Astrocyte (in vitro differentiated cells and primary cell): ENCODE results near the gene KHNYN. TPM values are rescaled to one million over a fixed set of nuclear protein-coding genes. Genes with fewer than 3 reads are reported as not detected.

Experiments
- DNase-seq: peaks from one replicate; pipeline ENCODE4 v3.0.0-alpha.2; 2010; ENCODE audit warnings: low read depth
- FAIRE-seq: peaks from 2 replicates; lab custom pipeline; 2011; peaks lifted over from hg19 to GRCh38; lab: Jason Lieb, UNC
- H2AFZ ChIP-seq: 2 replicates; pipeline ENCODE4 v1.6.0; 2012; ENCODE audit warnings: low read depth, low read length, inconsistent platforms
- H3K27ac ChIP-seq: 2 replicates; pipeline ENCODE4 v1.5.1; 2011; ENCODE audit warnings: low read depth, low read length, inconsistent platforms
- H3K27me3 ChIP-seq: 2 replicates; pipeline ENCODE4 v1.6.0; 2011; ENCODE audit warnings: low read length, inconsistent platforms; ENCODE audit not compliant: insufficient read depth
- H3K36me3 ChIP-seq: 2 replicates; pipeline ENCODE4 v1.5.1; 2011; ENCODE audit warnings: low read length, inconsistent platforms; ENCODE audit not compliant: insufficient read depth
- H3K4me1 ChIP-seq: 2 replicates; pipeline ENCODE4 v1.5.1; 2011; ENCODE audit warnings: low read length, inconsistent platforms; ENCODE audit not compliant: insufficient read depth
- H3K4me2 ChIP-seq: 2 replicates; pipeline ENCODE4 v1.6.0; 2012; ENCODE audit warnings: low read length, inconsistent platforms
- H3K4me3 ChIP-seq: 2 replicates; pipeline ENCODE4 v1.5.1; 2011; ENCODE audit warnings: low read depth, mild to moderate bottlenecking, low read length, inconsistent platforms; ENCODE audit not compliant: insufficient read depth
- H3K79me2 ChIP-seq: 2 replicates; pipeline ENCODE4 v1.6.0; 2012; ENCODE audit warnings: mild to moderate bottlenecking, low read length, inconsistent platforms; ENCODE audit not compliant: insufficient read depth
- H3K9ac ChIP-seq: 2 replicates; pipeline ENCODE4 v1.6.0; 2012; ENCODE audit warnings: mild to moderate bottlenecking, low read length, inconsistent platforms
- H3K9me3 ChIP-seq: 2 replicates; pipeline ENCODE4 v1.5.1; 2012; ENCODE audit warnings: low read depth, mild to moderate bottlenecking, low read length, inconsistent platforms; ENCODE audit not compliant: insufficient read depth
- H4K20me1 ChIP-seq: 2 replicates; pipeline ENCODE4 v1.6.0; 2012; ENCODE audit warnings: low read length, inconsistent platforms; ENCODE audit not compliant: insufficient read depth
- H3K27ac Mint-ChIP-seq: one replicate; pipeline ENCODE4 v1.8.0; 2021; ENCODE audit warnings: mild to moderate bottlenecking, mixed read lengths; ENCODE audit not compliant: unreplicated experiment
- H3K27me3 Mint-ChIP-seq: one replicate; pipeline ENCODE4 v1.8.0; 2021; ENCODE audit warnings: low read depth, mixed read lengths; ENCODE audit not compliant: unreplicated experiment
- H3K36me3 Mint-ChIP-seq: one replicate; pipeline ENCODE4 v1.8.0; 2021; ENCODE audit warnings: low read depth, mixed read lengths; ENCODE audit not compliant: unreplicated experiment
- H3K4me1 Mint-ChIP-seq: one replicate; pipeline ENCODE4 v1.8.0; 2021; ENCODE audit warnings: low read depth, mixed read lengths; ENCODE audit not compliant: unreplicated experiment
- H3K4me3 Mint-ChIP-seq: one replicate; pipeline ENCODE4 v1.8.0; 2021; ENCODE audit warnings: mild to moderate bottlenecking, moderate library complexity, mixed read lengths; ENCODE audit not compliant: unreplicated experiment
- H3K9me3 Mint-ChIP-seq: one replicate; pipeline ENCODE4 v1.8.0; 2021; ENCODE audit warnings: mild to moderate bottlenecking, mixed read lengths; ENCODE audit not compliant: unreplicated experiment
- CTCF ChIP-seq: IDR thresholded peaks from 2 replicates; pipeline ENCODE4 v1.5.1; 2011; ENCODE audit warnings: low read depth, mild to moderate bottlenecking, inconsistent platforms, low read length, moderate library complexity; ENCODE audit not compliant: insufficient read depth
- EZH2 ChIP-seq: IDR thresholded peaks from 2 replicates; pipeline ENCODE4 v1.6.1; 2012; ENCODE audit warnings: mild to moderate bottlenecking, low read length, inconsistent platforms; ENCODE audit not compliant: insufficient read depth
- total RNA-seq: library from RNA; stranded (reverse); gene quantifications from 2 replicates; pipeline ENCODE4 v1.2.1, GENCODE V29; 2021

The KHNYN gene
- total RNA-seq, 1 donor from 2014 or later: 45.5 TPM

- H3K9ac ChIP-seq: no peak overlapping the region
- Mint-ChIP-seq H3K4me3 (no peak overlapping the region), H3K4me1 (peaks cover 14% of the 10 kb centered on the region), H3K27ac (no peak overlapping the region), H3K36me3 (no peaks in the 10 kb centered on the region), H3K27me3 (no peaks in the 10 kb centered on the region), H3K9me3 (no peaks in the 10 kb centered on the region)
- H3K4me3 ChIP-seq: no peak overlapping the region
- no peaks in the 10 kb centered on the region for H3K27me3 ChIP-seq
- no peak for FAIRE-seq
- no peak overlapping the region for H2AFZ ChIP-seq
- no peak for DNase-seq
- no peak overlapping the region for H3K4me2 ChIP-seq
- no peak overlapping the region for H3K27ac ChIP-seq
- peaks cover 28% of the 10 kb centered on the region for H3K4me1 ChIP-seq
- H3K36me3 ChIP-seq: peaks cover 37% of the 10 kb centered on the region
- H3K79me2 ChIP-seq: peaks cover 39% of the 10 kb centered on the region
- peaks cover 69% of the 10 kb centered on the region for H4K20me1 ChIP-seq
- no peak for TF ChIP-seq CTCF
- H3K9me3 ChIP-seq: no peaks in the 10 kb centered on the region
These were observed 4.3 kb downstream of the KHNYN start for GRCh38 chr14:24434036-24434435.

GRCh38 chr14:24434676-24435075, 4.9 kb downstream of the KHNYN start:
- Histone ChIP-seq H3K36me3 (peaks cover 40% of the 10 kb centered on the region), H4K20me1 (peaks cover 74% of the 10 kb centered on the region), H3K9me3 (no peaks in the 10 kb centered on the region), H3K4me2 (no peak overlapping the region), H3K79me2 (peaks cover 39% of the 10 kb centered on the region), H3K4me1 (peaks cover 22% of the 10 kb centered on the region), H2AFZ (no peak overlapping the region), H3K27me3 (no peaks in the 10 kb centered on the region), H3K9ac (no peak overlapping the region), H3K27ac (no peak overlapping the region), H3K4me3 (no peak overlapping the region)
- DNase-seq: no peak
- H3K27me3 Mint-ChIP-seq: no peaks in the 10 kb centered on the region
- no peak overlapping the region for H3K27ac Mint-ChIP-seq
- H3K4me1 Mint-ChIP-seq: peaks cover 14% of the 10 kb centered on the region
- H3K9me3 Mint-ChIP-seq: no peaks in the 10 kb centered on the region
- H3K4me3 Mint-ChIP-seq: no peak overlapping the region
- H3K36me3 Mint-ChIP-seq: peaks cover 5% of the 10 kb centered on the region
- no peak for FAIRE-seq
- no peak for TF ChIP-seq EZH2
- TF ChIP-seq CTCF: no peak

- Mint-ChIP-seq H3K36me3 (peaks cover 6% of the 10 kb centered on the region), H3K27me3 (no peaks in the 10 kb centered on the region), H3K9me3 (no peaks in the 10 kb centered on the region), H3K27ac (no peak overlapping the region), H3K4me1 (peaks cover 14% of the 10 kb centered on the region), H3K4me3 (no peak overlapping the region)
- no peak overlapping the region for H3K9ac ChIP-seq
- H3K79me2 ChIP-seq: peaks cover 43% of the 10 kb centered on the region
- TF ChIP-seq EZH2 (no peak), CTCF (no peak)
- H3K27me3 ChIP-seq: no peaks in the 10 kb centered on the region
- H3K9me3 ChIP-seq: no peaks in the 10 kb centered on the region
- H2AFZ ChIP-seq: no peak overlapping the region
- DNase-seq (no peak), FAIRE-seq (no peak)
- peaks cover 74% of the 10 kb centered on the region for H4K20me1 ChIP-seq
- H3K27ac ChIP-seq: no peak overlapping the region
- H3K4me2 ChIP-seq: no peak overlapping the region
- peaks cover 22% of the 10 kb centered on the region for H3K4me1 ChIP-seq
- peaks cover 40% of the 10 kb centered on the region for H3K36me3 ChIP-seq
- H3K4me3 ChIP-seq: no peak overlapping the region
These were observed 5.5 kb downstream of the KHNYN start for GRCh38 chr14:24435192-24435810.
